ENCODE results near the gene NLRP7. TPM values are rescaled to one million over a fixed set of nuclear protein-coding genes. Genes with fewer than 3 reads are reported as not detected.

The NLRP7 gene
- total and polyA plus RNA-seq, 2 of the 13 experiments (the other 11 are each of a cell fraction or from before 2014, with no cell fraction given), result not detected

- TF ChIP-seq ZNF282 (IDR thresholded peaks at IDR 0.05; ENCODE audit: partially characterized antibody) (no peak), ZFP90 (CRISPR knock-in tag; IDR thresholded peaks at IDR 0.05; ENCODE audit: borderline replicate concordance) (no peak), ZBTB20 (CRISPR knock-in tag; IDR thresholded peaks at IDR 0.05; ENCODE audit: borderline replicate concordance, low read depth) (no peak)
These were observed 8.4 kb downstream of the NLRP7 start (continued) for GRCh38 chr19:54938906-54939305.

- no peaks in the 10 kb centered on the region for H3K9me3 ChIP-seq (ENCODE audit: low read length)
- POLR2A ChIA-PET, result no interaction called here
- no peaks in the 10 kb centered on the region for H4K20me1 ChIP-seq (ENCODE audit: insufficient read depth, low read length)
- CTCF ChIA-PET (ENCODE audit: low intra/inter-chr PET ratio, low total read pairs), result no interaction called here
- WGBS (ENCODE audit: low lambda C conversion rate), result 4% methylated on average over 7 of the region's 9 CpGs
- no peaks in the 10 kb centered on the region for H3K79me2 ChIP-seq (ENCODE audit: insufficient read depth, low read length)
- H3K4me1 ChIP-seq (ENCODE audit: insufficient read depth, low read length), result no peaks in the 10 kb centered on the region
- ATAC-seq, result no peak
- FAIRE-seq, result no peak
- in situ Hi-C loops (cut with HindIII; ENCODE audit: extremely low pct_ligation_motif_present, low pct_unique_long_range_greater_than_20kb) (no loop called here), intact Hi-C loops (cut with micrococcal nuclease; ENCODE audit: unreplicated experiment) (no loop called here)
- H2AFZ ChIP-seq (ENCODE audit: low read length), result no peak overlapping the region
- H3K4me3 ChIP-seq (replicated peaks in 1 of 3; ENCODE audit: insufficient read depth in 1 of 3, low read depth in 2 of 3, low read length in 3 of 3), result no peak overlapping the region
- H3K27ac ChIP-seq (ENCODE audit: extremely low read length, insufficient read depth, low read length), result no peak overlapping the region
- H3K4me2 ChIP-seq (ENCODE audit: low read depth, low read length), result no peak overlapping the region
- H3K27me3 ChIP-seq (ENCODE audit: control insufficient read depth in 1 of 2, insufficient read depth in 2 of 2, low read length in 2 of 2), result peaks cover 5 to 18% of the 10 kb centered on the region in 2 experiments; a peak in 4 of 5 replicates
- no peak for DNase-seq (ENCODE audit: low spot score)
- H3K36me3 ChIP-seq (replicated peaks in 1 of 2; ENCODE audit: control insufficient read depth in 1 of 2, insufficient read depth in 2 of 2, low read length in 2 of 2), result no peaks in the 10 kb centered on the region
- no TSS peak for BruUV-seq (replicated peaks)
- no peak overlapping the region for H3K9ac ChIP-seq (ENCODE audit: insufficient read depth, low read depth, low read length)
- TF ChIP-seq NR2C2 (CRISPR knock-in tag; IDR thresholded peaks at IDR 0.05; ENCODE audit: borderline replicate concordance), result no peak
- TF ChIP-seq ZNF335 (CRISPR knock-in tag; IDR thresholded peaks at IDR 0.05), result no peak
- TF ChIP-seq SRSF9 (IDR thresholded peaks at IDR 0.05; ENCODE audit: borderline replicate concordance, insufficient read depth, low read depth, low read length, poor library complexity, severe bottlenecking), result no peak
- TF ChIP-seq RORA (CRISPR knock-in tag; IDR thresholded peaks at IDR 0.05), result no peak
- TF ChIP-seq CSRNP1 (CRISPR knock-in tag; IDR thresholded peaks at IDR 0.05), result no peak
- no peak for TF ChIP-seq BCL3 (CRISPR knock-in tag; IDR thresholded peaks at IDR 0.05)
- TF ChIP-seq GPN1 (CRISPR knock-in tag; IDR thresholded peaks at IDR 0.05; ENCODE audit: borderline replicate concordance), result no peak
- TF ChIP-seq PLRG1 (conservative IDR thresholded peaks at IDR 0.05), result no peak
- TF ChIP-seq THAP9 (CRISPR knock-in tag; IDR thresholded peaks at IDR 0.05; ENCODE audit: borderline replicate concordance), result no peak
- TF ChIP-seq HOXD1 (CRISPR knock-in tag; IDR thresholded peaks at IDR 0.05), result no peak
- no peak for TF ChIP-seq SIX4 (CRISPR knock-in tag; IDR thresholded peaks at IDR 0.05)
These were observed 9.4 kb downstream of the NLRP7 start for GRCh38 chr19:54937926-54938325.
